Adrenal gland (tissue), 5 donors: ENCODE data around the gene ST6GALNAC5.

ENCODE experiments used
- POLR2A ChIP-seq, 2 donors: fragments of 450-650 bp; IDR thresholded peaks; one replicate each; pipeline ENCODE4 v1.6.1; 2017; ENCODE audit warnings: antibody characterized with exemption in 2 of 2, mild to moderate bottlenecking in 2 of 2, moderate library complexity in 1 of 2
- TF ChIP-seq, protein P1 (sequence below), 6 experiments: fragments of 450-650 bp in 4 of 6; fragments of 200-600 bp in 2 of 6; sonication (generic) in 1 of 6; IDR thresholded peaks; 1 replicate in 5 of 6; 2 replicates in 1 of 6; pipeline versions ENCODE4 v1.5.1 to v1.8.0; 2016 to 2021; ENCODE audit warnings: antibody characterized with exemption in 6 of 6, mild to moderate bottlenecking in 2 of 6, moderate library complexity in 1 of 6
- donor health status: DM: no; HTN: no; CAD: no.

DNA sequence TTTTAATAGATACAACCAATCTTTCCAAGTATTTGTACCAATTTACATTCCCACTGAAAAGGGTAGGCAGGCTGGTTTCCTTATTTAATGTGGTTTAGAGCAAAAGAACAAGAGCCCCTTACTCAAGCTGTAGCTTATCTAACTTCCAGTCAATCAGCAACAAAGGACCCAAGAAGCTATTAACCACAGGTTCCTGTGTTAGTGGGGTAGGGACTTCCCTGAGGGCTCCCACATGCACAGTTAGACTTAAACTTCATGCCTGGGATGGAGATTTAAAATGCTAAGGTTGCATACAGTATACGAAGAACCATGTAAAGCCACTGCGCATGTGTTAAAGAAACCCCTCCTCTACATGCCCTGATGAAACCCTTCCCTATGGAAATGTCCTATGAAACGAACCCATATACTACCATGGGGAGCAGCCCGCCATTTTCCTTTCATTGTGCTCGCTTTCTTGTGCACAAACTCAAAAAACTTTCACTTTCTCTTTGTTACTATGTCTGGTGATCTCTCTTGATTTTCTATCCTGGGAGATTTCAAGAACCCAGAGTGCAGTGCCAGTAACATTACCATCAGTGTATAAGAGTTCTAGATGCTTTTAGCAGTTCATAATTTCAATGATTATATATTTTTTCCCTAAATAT is 23.3 kb upstream of the ST6GALNAC5 start:
- TF ChIP-seq, protein P1, sequence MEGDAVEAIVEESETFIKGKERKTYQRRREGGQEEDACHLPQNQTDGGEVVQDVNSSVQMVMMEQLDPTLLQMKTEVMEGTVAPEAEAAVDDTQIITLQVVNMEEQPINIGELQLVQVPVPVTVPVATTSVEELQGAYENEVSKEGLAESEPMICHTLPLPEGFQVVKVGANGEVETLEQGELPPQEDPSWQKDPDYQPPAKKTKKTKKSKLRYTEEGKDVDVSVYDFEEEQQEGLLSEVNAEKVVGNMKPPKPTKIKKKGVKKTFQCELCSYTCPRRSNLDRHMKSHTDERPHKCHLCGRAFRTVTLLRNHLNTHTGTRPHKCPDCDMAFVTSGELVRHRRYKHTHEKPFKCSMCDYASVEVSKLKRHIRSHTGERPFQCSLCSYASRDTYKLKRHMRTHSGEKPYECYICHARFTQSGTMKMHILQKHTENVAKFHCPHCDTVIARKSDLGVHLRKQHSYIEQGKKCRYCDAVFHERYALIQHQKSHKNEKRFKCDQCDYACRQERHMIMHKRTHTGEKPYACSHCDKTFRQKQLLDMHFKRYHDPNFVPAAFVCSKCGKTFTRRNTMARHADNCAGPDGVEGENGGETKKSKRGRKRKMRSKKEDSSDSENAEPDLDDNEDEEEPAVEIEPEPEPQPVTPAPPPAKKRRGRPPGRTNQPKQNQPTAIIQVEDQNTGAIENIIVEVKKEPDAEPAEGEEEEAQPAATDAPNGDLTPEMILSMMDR (IDR thresholded peaks at IDR 0.05): no peak
- TF ChIP-seq POLR2A (IDR thresholded peaks at IDR 0.05): no peak
